GM19043 (cell line): ENCODE data around the gene IFT88.

Experiments used
- ATAC-seq: cut with Tn5 transposase; IDR thresholded peaks from one replicate; pipeline ENCODE4 v1.9.1; 2021; ENCODE audit warnings: low read depth; ENCODE audit not compliant: unreplicated experiment

The IFT88 gene

GRCh38 chr13:20566898-20567874 is at the start of gene IFT88:
TSS of gene IFT88 (plus strand) at chr13:20567157. CDS start at chr13:20574386, 7,229 bp downstream.
- ATAC-seq: peak; percentile 73

- ATAC-seq: no peak
Observed at GRCh38 chr13:20518660-20519100, 48.3 kb upstream of the IFT88 start.

GRCh38 chr13:20519875-20520274 is 47.1 kb upstream of the IFT88 start:
- no peak for ATAC-seq

GRCh38 chr13:20521364-20522115 is 45.4 kb upstream of the IFT88 start:
- ATAC-seq: no peak

- peak; percentile 3 for ATAC-seq
Observed at GRCh38 chr13:20525144-20525600, 41.8 kb upstream of the IFT88 start.

- ATAC-seq: peak; percentile 60
Observed at GRCh38 chr13:20525601-20526544, 41.1 kb upstream of the IFT88 start, which contains the start of gene CRYL1. TSS of gene CRYL1 (minus strand) at chr13:20525857. CDS start at chr13:20525794, 63 bp downstream.

- ATAC-seq: no peak
Observed at GRCh38 chr13:20526664-20527063, 40.3 kb upstream of the IFT88 start.

- ATAC-seq: no peak
Observed at GRCh38 chr13:20528452-20528851, 38.5 kb upstream of the IFT88 start.

- ATAC-seq: no peak
Observed at GRCh38 chr13:20534038-20534608, 32.8 kb upstream of the IFT88 start.

- ATAC-seq: no peak
Observed at GRCh38 chr13:20536992-20537391, 30.0 kb upstream of the IFT88 start.

GRCh38 chr13:20544201-20544923 is 22.6 kb upstream of the IFT88 start:
- no peak for ATAC-seq

- ATAC-seq: no peak
Observed at GRCh38 chr13:20546556-20546955, 20.4 kb upstream of the IFT88 start.

GRCh38 chr13:20547479-20547908 is 19.5 kb upstream of the IFT88 start:
- ATAC-seq: no peak

GRCh38 chr13:20550799-20551198 is 16.2 kb upstream of the IFT88 start:
- ATAC-seq: no peak

- ATAC-seq: no peak
Observed at GRCh38 chr13:20553311-20553710, 13.6 kb upstream of the IFT88 start.

- ATAC-seq: no peak
Observed at GRCh38 chr13:20558982-20559381, 8.0 kb upstream of the IFT88 start.

- no peak for ATAC-seq
Observed at GRCh38 chr13:20559659-20560356, 7.1 kb upstream of the IFT88 start.

- no peak for ATAC-seq
Observed at GRCh38 chr13:20561741-20562140, 5.2 kb upstream of the IFT88 start.
